OCI-LY7 (cell line): ENCODE data around the gene SLC5A10. TPM values are rescaled to one million over a fixed set of nuclear protein-coding genes. Genes with fewer than 3 reads are reported as not detected.

ENCODE experiments used
- BruUV-seq: library from RNA; stranded (reverse); fragments of 400-500 nt; replicated peaks from 2 replicates; lab custom pipeline; 2021; lab: Mats Ljungman, UMichigan
- CTCF ChIA-PET: fragments of 300-600 bp; sonication (Branson Sonifier 250); formaldehyde crosslinking; loops from one replicate; lab custom pipeline; 2022; ENCODE audit warnings: antibody characterized with exemption; ENCODE audit not compliant: unreplicated experiment; lab: Charles Lee
- POLR2A ChIA-PET: fragments of 300-600 bp; sonication (Branson Sonifier 250); formaldehyde crosslinking; loops from one replicate; lab custom pipeline; 2022; ENCODE audit warnings: antibody characterized with exemption; lab: Charles Lee
- DNase-seq: peaks from one replicate; pipeline ENCODE4 v3.0.0-alpha.2; 2015; ENCODE audit warnings: low spot score
- H2AFZ ChIP-seq: fragments of 200-600 bp; sonication (generic), shearing (Covaris generic); 2 replicates; pipeline ENCODE4 v1.6.1; 2014; ENCODE audit warnings: mild to moderate bottlenecking, antibody characterized with exemption, low read length, moderate library complexity
- H3K27ac ChIP-seq: fragments of 200-600 bp; sonication (generic); 2 replicates; pipeline ENCODE4 v1.5.1; 2014; ENCODE audit warnings: mixed run types, low read depth, mild to moderate bottlenecking, moderate library complexity, low read length, inconsistent platforms; ENCODE audit not compliant: poor library complexity, severe bottlenecking
- H3K36me3 ChIP-seq: fragments of 200-600 bp; sonication (generic); 2 replicates; pipeline ENCODE4 v1.6.1; 2014; ENCODE audit warnings: mild to moderate bottlenecking, antibody characterized with exemption, low read length, moderate library complexity, mixed read lengths; ENCODE audit not compliant: insufficient read depth
- H3K4me1 ChIP-seq: fragments of 200-600 bp; sonication (generic); 2 replicates; pipeline ENCODE4 v1.5.1; 2014; ENCODE audit warnings: mild to moderate bottlenecking, low read length; ENCODE audit not compliant: insufficient read depth, poor library complexity, severe bottlenecking
- H3K4me2 ChIP-seq: fragments of 200-600 bp; sonication (generic); 2 replicates; pipeline ENCODE4 v1.6.1; 2014; ENCODE audit warnings: mild to moderate bottlenecking, low read length
- H3K4me3 ChIP-seq: fragments of 200-600 bp; sonication (generic); 2 replicates; pipeline ENCODE4 v1.5.1; 2014; ENCODE audit warnings: mild to moderate bottlenecking, low read depth, low read length; ENCODE audit not compliant: poor library complexity, severe bottlenecking
- H3K79me2 ChIP-seq: fragments of 200-600 bp; sonication (generic); 2 replicates; pipeline ENCODE4 v1.6.1; 2016; ENCODE audit warnings: low read depth, mild to moderate bottlenecking, low read length, moderate library complexity, mixed read lengths; ENCODE audit not compliant: insufficient read depth
- H3K9me2 ChIP-seq: fragments of 200-600 bp; sonication (generic); 2 replicates; pipeline ENCODE4 v1.6.1; 2016; ENCODE audit warnings: mild to moderate bottlenecking, low read length, mixed read lengths; ENCODE audit not compliant: insufficient read depth
- H3K9me3 ChIP-seq: fragments of 200-600 bp; sonication (generic); 2 replicates; pipeline ENCODE4 v1.6.1; 2014; ENCODE audit warnings: mild to moderate bottlenecking, mixed run types, low read length, mixed read lengths
- H4K20me1 ChIP-seq: fragments of 200-600 bp; sonication (generic); 2 replicates; pipeline ENCODE4 v1.6.1; 2014; ENCODE audit warnings: mild to moderate bottlenecking, antibody characterized with exemption, low read length, moderate library complexity, mixed read lengths; ENCODE audit not compliant: insufficient read depth
- EZH2phosphoT487 ChIP-seq: fragments of 200-600 bp; sonication (generic); IDR thresholded peaks from 2 replicates; pipeline ENCODE4 v1.6.1; 2018; ENCODE audit warnings: low read depth, borderline replicate concordance, mild to moderate bottlenecking, mixed run types, antibody characterized with exemption, low read length, moderate library complexity, mixed read lengths
- intact Hi-C: fragments of 100-400 bp; cut with micrococcal nuclease; formaldehyde crosslinking; loops from one replicate; pipeline ENCODE4 v1.10.0; 2022; ENCODE audit not compliant: unreplicated experiment
- total RNA-seq, 2 experiments: library from RNA; depleted of rRNA in 1 of 2; stranded (reverse); fragments of >200 nt in 1 of 2; shearing (Covaris generic) in 1 of 2; gene quantifications; 2 replicates each; pipeline ENCODE4 v1.2.3, GENCODE V29; 2014 to 2022
- TF ChIP-seq, protein P1 (sequence below): fragments of 200-600 bp; sonication (generic); conservative IDR thresholded peaks from 2 replicates; pipeline ENCODE4 v1.5.1; 2014; ENCODE audit warnings: mild to moderate bottlenecking, antibody characterized with exemption, low read length, moderate library complexity, mixed read lengths

Gene SLC5A10
- total RNA-seq, 2 experiments from 2014 or later = not detected

DNA sequence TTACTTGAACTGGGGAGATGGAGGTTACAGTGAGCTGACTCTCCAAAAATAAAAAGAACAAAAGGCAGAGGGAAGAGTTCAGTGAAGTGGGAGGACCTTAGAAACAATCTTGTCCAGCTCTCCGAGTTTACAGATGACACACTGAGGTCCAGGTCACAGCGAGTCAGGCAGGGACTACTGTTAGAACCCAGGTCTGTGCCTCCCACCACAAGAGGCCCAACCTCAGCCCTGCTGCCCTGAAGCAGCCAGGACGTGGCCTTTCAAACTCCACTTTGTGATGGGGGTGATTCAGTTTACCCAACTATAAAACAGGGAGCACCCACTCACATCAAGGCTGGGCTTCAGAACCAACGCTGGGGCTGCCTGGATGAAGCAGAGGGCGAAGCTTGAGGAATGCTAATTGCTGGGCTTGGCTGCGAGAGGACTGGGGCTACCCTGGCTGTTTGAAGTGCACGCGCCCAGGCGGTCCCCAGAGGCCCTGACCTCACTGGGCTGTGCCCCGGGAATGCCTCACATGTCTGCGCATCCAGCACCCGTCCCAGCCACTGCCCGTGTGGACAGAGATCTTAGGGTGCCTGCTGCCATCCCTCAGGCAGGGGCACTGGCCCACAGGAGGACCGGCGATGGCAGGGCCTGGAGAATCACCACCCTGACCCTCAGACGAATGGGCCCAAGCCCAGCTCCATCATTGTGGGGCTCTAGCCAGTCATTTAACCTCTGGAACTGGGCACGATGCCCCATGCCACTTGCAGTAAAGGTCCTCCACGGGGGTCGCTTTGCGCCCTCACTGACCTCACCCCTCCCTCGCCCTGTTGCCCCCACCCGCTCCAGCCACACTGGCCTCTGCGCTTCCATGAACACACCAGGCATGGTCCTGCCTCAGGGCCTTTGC is 11.4 kb downstream of the SLC5A10 start:
- no peaks in the 10 kb centered on the region for H3K36me3 ChIP-seq
- no peak overlapping the region for H2AFZ ChIP-seq
- no peaks in the 10 kb centered on the region for H4K20me1 ChIP-seq
- peaks cover 9% of the 10 kb centered on the region for H3K4me1 ChIP-seq
- BruUV-seq = no TSS peak
- no peak overlapping the region for H3K4me2 ChIP-seq
- POLR2A ChIA-PET = no interaction called here
- DNase-seq = no peak
- no peaks in the 10 kb centered on the region for H3K9me3 ChIP-seq
- intact Hi-C loops = no loop called here
- H3K4me3 ChIP-seq = no peak overlapping the region
- no peaks in the 10 kb centered on the region for H3K79me2 ChIP-seq
- TF ChIP-seq EZH2phosphoT487 = no peak
- TF ChIP-seq, protein P1, sequence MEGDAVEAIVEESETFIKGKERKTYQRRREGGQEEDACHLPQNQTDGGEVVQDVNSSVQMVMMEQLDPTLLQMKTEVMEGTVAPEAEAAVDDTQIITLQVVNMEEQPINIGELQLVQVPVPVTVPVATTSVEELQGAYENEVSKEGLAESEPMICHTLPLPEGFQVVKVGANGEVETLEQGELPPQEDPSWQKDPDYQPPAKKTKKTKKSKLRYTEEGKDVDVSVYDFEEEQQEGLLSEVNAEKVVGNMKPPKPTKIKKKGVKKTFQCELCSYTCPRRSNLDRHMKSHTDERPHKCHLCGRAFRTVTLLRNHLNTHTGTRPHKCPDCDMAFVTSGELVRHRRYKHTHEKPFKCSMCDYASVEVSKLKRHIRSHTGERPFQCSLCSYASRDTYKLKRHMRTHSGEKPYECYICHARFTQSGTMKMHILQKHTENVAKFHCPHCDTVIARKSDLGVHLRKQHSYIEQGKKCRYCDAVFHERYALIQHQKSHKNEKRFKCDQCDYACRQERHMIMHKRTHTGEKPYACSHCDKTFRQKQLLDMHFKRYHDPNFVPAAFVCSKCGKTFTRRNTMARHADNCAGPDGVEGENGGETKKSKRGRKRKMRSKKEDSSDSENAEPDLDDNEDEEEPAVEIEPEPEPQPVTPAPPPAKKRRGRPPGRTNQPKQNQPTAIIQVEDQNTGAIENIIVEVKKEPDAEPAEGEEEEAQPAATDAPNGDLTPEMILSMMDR = no peak
- CTCF ChIA-PET = no interaction called here
- H3K9me2 ChIP-seq = no peaks in the 10 kb centered on the region
- no peak overlapping the region for H3K27ac ChIP-seq

DNA sequence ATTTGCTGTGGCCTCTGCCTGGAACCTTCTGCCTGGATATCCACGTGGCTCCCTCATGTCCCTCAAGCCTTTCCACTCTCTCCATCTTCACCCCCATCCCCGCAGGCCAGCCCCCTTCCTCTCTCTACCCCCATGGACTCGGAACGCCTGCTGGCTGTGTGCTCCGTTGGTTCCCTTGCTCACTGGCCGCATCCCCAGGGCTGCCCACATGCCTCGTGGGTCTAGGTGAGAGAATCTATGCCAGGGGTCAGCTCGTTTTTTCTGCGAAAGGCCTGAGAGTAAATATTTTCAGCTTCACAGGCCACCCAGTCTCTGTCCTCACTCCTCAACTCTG is 12.0 kb downstream of the SLC5A10 start:
- no TSS peak for BruUV-seq
- Histone ChIP-seq H3K4me3 (no peak overlapping the region), H4K20me1 (no peaks in the 10 kb centered on the region), H3K9me2 (no peaks in the 10 kb centered on the region), H3K4me2 (no peak overlapping the region), H3K79me2 (no peaks in the 10 kb centered on the region), H2AFZ (no peak overlapping the region), H3K4me1 (peaks cover 9% of the 10 kb centered on the region), H3K36me3 (no peaks in the 10 kb centered on the region), H3K9me3 (no peaks in the 10 kb centered on the region), H3K27ac (no peak overlapping the region)
- CTCF ChIA-PET = no interaction called here
- no peak for TF ChIP-seq EZH2phosphoT487
- TF ChIP-seq, protein P1 = no peak
- no peak for DNase-seq
- intact Hi-C loops = no loop called here
- POLR2A ChIA-PET = no interaction called here

DNA sequence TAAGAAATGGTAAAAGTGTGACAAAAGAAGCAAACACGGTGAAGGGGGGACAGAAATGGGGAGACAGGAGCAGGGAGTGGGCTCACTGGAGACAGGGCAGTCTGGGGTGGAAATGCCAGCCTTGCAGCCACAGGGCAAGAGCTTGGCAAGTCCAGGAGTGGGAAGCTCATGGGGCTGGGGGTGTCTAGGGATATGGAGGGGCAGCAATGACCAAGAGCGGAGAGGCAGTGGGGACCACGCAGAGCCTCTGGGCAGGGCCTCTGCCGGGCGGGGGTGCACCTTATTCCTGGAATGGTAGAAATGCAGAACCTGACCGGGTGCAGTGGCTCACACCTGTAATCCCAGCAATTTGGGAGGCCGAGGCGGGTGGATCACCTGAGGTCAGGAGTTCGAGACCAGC is 12.6 kb downstream of the SLC5A10 start:
- CTCF ChIA-PET = no interaction called here
- intact Hi-C loops = no loop called here
- DNase-seq = no peak
- POLR2A ChIA-PET = no interaction called here
- H2AFZ ChIP-seq = no peak overlapping the region
- no peak overlapping the region for H3K4me3 ChIP-seq
- no peaks in the 10 kb centered on the region for H4K20me1 ChIP-seq
- no peaks in the 10 kb centered on the region for H3K36me3 ChIP-seq
- H3K4me1 ChIP-seq = peaks cover 9% of the 10 kb centered on the region
- no peaks in the 10 kb centered on the region for H3K79me2 ChIP-seq
- no peak overlapping the region for H3K4me2 ChIP-seq
- no peaks in the 10 kb centered on the region for H3K9me2 ChIP-seq
- BruUV-seq = no TSS peak
- no peak for TF ChIP-seq EZH2phosphoT487
- TF ChIP-seq, protein P1 = no peak
- no peaks in the 10 kb centered on the region for H3K9me3 ChIP-seq
- no peak overlapping the region for H3K27ac ChIP-seq
